GM18499 (cell line): ENCODE results near the gene CHAC1.
"Not testable (repeated sequence)": the region's sequence is repeated elsewhere in the genome, so short reads cannot be mapped to it uniquely, and the experiment has no call there.

ENCODE experiments used
- ATAC-seq: cut with Tn5 transposase; IDR thresholded peaks from one replicate; pipeline ENCODE4 v1.9.1; 2021; ENCODE audit warnings: moderate number of reproducible peaks; ENCODE audit not compliant: insufficient read depth, unreplicated experiment

The CHAC1 gene

DNA sequence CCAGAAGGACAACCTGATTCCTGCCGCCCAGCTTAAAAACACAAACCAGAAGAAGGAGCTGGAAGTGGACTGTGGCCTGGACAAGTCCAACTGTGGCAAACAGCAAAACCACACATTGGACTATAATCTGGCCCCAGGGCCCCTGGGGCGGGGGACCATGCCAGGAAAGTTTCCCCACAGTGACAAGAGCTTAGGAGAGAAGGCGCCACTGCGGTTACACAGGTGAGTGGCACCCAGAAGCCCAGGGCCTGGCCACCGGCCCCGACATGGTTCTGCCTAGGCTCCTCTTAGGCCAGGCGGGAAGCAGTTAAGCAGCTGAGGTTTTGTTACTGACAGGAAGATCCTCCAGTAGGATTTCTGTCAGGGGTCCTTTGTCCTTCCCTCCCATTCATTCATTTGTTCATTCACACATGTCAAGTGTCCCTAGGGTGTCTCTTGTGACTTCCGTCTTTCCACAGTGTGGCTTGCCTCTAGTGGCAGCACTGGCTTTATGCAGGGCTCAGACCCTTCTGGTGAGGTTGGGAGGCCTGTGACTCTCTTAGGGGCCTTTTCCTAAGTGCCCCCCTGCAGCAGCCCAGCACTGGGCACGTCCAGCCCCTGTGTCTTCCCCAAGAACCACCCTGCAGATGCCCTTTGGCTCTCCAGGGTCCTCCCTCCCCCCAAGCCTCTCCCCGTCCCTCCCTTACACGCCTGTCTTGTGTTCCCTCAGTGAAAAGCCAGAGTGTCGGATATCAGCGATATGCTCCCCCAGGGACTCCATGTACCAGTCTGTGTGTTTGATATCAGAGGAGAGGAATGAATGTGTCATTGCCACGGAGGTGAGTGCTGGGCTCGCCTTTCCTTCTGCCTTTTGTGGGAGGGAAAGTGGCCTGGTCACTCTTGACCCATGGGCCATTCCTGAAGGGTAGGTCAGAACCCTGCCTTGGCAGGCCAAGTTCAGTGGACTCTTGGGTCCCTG is 16.3 kb upstream of the CHAC1 start:
- ATAC-seq: no peak

DNA sequence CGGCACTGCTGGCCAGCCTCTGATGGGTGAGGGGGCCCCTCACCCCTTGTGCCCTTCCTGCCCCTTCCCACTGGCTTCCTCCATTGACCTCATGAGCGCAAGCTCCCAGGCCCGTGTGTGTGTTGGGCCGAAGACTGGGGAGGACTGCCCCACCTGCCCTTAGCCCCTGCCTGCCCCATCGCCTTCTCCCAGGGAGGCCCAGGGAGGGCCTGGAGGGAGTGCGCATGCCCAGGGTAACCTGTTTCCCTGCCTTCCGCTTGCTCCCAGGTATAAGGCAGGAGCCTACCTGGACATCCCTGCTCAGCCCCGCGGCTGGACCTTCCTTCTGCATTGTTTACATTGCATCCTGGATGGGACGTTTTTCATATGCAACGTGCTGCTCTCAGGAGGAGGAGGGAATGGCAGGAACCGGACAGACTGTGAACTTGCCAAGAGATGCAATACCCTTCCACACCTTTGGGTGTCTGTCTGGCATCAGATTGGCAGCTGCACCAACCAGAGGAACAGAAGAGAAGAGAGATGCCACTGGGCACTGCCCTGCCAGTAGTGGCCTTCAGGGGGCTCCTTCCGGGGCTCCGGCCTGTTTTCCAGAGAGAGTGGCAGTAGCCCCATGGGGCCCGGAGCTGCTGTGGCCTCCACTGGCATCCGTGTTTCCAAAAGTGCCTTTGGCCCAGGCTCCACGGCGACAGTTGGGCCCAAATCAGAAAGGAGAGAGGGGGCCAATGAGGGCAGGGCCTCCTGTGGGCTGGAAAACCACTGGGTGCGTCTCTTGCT is 15.3 kb upstream of the CHAC1 start:
- ATAC-seq: no peak

DNA sequence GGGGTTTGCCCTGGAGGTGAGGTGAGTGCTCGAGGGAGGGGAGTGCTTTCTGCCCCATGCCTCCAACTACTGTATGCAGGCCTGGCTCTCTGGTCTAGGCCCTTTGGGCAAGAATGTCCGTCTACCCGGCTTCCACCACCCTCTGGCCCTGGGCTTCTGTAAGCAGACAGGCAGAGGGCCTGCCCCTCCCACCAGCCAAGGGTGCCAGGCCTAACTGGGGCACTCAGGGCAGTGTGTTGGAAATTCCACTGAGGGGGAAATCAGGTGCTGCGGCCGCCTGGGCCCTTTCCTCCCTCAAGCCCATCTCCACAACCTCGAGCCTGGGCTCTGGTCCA is 14.8 kb upstream of the CHAC1 start:
- ATAC-seq: no peak

- no peak for ATAC-seq
Observed at GRCh38 chr15:40940296-40940801, 12.9 kb upstream of the CHAC1 start.

DNA sequence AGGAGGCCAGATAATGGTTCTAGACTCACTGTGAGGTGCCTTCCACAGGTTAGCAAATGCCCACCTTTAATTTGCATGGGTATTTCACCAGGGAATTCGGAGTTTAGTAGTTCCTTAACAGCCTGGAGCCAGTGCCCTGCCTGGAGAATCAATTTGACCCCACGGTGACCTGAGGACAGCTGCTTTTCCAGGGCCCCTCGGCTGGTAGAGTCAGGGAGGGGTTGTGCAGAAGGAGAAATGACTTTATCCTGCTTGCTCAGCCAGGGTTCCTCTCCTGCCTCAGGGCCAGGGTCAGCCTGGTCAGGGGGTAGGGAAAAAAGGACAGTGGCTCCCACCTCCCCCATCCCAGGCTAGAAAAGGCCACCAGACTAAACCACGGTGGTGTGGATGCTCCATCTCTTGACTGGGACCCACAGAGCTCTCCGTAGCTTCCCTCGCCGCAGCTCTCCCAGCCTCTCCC is 12.2 kb upstream of the CHAC1 start:
- ATAC-seq: no peak

DNA sequence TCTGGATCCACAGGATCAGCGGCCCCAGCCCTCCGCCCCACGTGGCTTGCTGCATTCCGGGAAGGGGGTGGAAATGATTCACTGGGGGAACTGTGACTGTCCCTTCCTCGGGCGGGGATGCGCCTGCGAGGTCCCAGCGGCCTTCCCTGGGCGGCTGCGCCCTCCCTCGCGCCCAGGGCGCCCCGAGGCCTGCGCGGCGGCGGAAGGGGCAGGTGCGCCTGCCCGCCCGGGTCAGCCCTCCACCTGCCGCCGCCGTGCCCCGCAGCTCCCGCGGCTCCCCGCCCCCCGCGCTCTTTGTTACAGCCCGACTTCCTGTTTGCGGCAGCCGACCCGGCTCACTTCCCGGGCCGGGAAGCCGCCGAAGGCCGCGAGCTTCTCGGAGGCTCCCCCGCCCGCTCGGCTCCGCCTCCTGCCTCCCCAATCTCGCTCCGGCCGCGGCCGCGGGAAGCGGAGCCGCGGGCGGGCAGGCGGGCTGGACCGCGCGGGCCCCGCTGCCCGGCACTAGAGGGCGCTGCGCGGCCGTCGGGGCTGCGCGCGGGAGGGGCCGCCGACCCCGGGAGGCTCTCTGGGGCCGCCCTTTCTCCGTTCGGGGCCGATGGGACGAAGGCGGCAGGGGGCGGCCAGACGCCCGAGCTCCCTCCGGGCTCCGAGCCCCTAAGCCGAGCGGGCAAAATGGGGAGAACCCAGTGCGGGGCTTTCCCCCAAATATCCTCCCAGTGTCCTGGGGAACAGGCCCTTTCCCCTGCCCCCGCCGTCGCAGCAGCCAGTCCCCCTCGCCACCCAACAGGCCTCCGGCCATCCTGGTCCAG is 11.5 kb upstream of the CHAC1 start:
- no peak for ATAC-seq

DNA sequence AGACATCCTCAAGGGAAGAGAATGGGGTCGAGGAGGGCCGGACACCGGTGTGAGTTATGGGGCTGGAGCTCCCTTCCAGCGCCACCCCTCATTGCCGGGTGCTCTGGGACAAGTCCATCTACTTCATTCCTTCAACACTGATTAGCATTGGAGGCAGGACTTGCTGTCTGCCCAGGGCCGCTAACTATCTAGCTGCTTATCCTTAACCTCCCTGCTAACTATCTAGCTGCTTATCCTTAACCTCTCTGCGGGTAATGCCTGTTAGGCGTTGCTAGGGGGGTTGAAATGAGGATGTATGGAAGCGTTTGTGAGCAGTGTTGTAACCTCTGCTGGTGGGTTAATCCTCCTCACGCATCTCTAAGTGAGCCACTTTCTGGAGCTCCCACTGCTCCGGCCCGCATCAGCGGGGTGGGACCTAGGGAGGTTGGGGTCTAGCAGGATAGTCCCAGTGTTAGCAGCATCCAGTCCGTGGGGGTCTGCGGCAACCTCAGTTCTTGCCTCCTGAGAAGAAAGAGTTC is 10.9 kb upstream of the CHAC1 start:
- no peak for ATAC-seq

DNA sequence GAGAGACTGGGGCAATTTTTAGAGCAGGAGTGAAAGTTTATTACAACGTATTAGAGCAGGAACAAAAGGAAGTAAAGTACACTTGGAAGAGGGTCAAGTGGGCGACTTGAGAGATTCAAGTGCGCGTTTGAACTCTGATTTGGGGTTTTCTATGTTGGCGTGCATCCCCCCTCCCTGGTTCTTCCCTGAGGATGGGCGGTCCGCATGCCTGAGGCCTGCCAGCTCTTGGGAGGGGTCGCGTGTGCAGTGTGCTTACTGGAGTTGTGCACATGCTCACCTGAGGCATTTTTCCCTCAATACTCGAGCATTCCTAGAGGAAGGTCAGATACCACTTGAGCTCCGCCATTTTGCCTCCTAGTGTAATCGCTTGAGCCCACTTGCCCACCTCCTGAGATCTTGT is 10.4 kb upstream of the CHAC1 start:
- ATAC-seq: no peak

- no peak for ATAC-seq
Observed at GRCh38 chr15:40943764-40944365, 9.4 kb upstream of the CHAC1 start.

- ATAC-seq: no peak
Observed at GRCh38 chr15:40944510-40945296, 8.6 kb upstream of the CHAC1 start.

DNA sequence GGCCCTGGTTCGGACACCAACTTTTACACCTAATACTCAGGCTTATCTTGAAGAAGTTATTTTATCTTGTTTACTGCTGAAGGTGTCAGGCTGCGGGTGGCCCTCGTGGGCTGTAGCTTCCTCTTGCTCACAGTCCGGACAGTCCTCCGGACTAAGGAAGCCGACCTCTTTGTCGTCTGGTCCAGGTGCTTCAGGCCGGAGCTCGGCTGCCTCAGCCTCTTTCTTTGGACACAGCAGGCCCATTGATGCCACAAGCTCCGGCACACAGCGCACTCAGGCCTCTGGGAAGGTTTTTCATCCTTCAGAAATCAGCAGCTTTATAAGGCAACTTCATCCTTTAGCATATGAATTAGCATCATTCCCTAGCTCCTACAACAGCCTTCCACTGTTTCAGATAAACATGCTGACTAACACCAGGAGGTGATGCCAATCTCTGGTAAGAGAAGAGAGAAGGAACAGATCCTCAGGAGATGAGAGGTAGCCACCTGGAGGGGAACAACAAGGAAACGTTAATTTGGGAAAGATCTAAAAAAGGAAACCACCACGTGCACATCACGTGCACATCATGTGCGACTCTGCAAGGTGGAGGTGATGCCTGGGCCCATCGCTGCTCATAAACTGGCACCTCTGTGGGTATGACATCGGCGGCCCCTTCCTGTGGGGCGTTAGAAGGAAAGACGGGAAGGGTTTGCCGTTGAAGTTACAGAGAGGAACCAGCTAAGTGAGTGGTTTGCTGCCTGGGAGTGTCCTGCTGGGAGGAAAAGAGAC is 4.4 kb upstream of the CHAC1 start:
- ATAC-seq: no peak

- ATAC-seq: no peak
Observed at GRCh38 chr15:40949756-40950207, 3.5 kb upstream of the CHAC1 start.

DNA sequence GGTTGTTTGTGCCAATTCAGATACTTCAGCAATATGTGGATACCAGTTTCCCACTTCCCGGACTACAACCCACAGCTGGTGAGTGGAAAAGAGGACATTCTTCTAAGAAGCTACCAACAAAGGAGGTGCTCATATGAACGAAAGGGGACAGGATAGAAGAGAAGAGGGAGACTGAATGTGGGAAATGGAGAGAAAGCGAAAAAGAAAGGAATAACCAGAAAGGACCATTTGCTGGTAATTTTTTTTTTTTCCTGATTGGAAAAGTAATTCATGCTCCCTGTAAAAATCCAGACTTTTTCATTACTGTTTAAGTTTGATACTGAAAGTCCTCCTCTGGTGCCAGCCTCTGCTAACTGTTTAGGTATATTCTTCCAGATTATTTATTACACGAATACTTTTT is 1.5 kb upstream of the CHAC1 start:
- no peak for ATAC-seq

- ATAC-seq: no peak
Observed at GRCh38 chr15:40952301-40952900, 870 bp upstream of the CHAC1 start.

- ATAC-seq: no peak
Observed at GRCh38 chr15:40953713-40954074, 423 bp downstream of the CHAC1 start.

- not testable (repeated sequence) for ATAC-seq
Observed at GRCh38 chr15:40954158-40954848, 1.0 kb downstream of the CHAC1 start.

DNA sequence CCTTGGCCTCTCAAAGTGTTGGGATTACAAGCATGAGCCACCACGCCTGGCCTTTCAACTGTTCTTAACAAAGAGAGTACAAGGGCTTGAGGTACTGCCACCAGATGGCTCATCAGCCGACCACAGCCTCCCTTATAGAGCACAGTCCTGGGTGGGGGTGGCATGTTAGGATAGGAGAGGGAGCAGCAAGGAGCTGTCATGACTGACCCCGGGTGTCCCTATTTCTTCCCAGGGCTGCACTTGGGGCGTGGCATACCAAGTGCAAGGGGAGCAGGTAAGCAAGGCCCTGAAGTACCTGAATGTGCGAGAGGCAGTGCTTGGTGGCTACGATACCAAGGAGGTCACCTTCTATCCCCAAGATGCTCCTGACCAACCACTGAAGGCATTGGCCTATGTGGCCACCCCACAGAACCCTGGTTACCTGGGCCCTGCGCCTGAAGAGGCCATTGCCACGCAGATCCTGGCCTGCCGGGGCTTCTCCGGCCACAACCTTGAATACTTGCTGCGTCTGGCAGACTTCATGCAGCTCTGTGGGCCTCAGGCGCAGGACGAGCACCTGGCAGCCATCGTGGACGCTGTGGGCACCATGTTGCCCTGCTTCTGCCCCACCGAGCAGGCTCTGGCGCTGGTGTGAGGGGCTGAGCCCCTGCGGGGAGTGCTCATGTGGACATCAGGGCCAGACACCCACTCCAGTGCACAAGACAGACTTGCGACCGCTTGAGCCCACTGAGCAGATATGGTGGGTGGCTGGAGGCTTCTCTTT is 2.1 kb downstream of the CHAC1 start:
- ATAC-seq: no peak
